ENCODE data around the gene DNAJA3.

DNA sequence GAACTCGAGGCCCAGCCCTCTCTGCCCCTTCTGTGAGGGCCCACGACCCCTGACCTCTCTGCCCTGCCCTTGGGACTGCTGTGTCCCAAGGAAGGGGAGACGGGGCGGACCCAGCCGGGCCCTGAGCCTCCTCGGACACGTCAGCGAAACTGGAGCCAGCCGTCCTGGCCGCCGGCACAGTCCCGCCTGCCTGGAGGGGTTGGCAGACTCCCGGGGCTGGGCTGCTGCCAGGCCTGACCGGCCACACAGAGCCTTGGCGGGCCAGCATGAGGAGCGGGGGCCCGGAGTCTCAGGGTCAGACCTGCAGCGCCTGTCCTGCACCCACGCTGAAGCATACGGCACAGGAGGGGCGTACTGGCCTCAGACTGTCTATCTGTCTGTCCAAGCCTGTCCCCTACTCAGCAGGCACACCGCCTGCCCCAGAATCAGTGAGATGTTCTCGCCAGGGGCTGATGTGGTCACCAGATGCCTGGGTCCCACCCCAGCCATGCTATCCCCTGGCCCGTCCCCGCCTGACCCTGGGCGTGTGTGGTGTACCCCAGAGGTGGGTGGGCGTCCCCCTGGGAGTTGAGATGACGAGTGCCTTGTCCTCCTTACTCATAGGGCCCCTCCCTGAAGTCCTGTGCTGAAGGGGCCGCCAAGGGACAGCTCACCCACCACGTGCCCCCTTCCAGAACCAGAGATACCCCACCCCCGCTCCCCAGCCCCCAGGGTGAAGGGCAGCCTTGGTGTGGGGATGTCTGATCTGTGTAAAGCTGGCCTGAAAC is 49.4 kb upstream of the DNAJA3 start:
- TF ChIP-seq, protein P1, sequence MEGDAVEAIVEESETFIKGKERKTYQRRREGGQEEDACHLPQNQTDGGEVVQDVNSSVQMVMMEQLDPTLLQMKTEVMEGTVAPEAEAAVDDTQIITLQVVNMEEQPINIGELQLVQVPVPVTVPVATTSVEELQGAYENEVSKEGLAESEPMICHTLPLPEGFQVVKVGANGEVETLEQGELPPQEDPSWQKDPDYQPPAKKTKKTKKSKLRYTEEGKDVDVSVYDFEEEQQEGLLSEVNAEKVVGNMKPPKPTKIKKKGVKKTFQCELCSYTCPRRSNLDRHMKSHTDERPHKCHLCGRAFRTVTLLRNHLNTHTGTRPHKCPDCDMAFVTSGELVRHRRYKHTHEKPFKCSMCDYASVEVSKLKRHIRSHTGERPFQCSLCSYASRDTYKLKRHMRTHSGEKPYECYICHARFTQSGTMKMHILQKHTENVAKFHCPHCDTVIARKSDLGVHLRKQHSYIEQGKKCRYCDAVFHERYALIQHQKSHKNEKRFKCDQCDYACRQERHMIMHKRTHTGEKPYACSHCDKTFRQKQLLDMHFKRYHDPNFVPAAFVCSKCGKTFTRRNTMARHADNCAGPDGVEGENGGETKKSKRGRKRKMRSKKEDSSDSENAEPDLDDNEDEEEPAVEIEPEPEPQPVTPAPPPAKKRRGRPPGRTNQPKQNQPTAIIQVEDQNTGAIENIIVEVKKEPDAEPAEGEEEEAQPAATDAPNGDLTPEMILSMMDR (IDR thresholded peaks at IDR 0.05): no peak
- TF ChIP-seq POLR2A (IDR thresholded peaks at IDR 0.05): no peak

All from lower leg skin (tissue), 3 donors.